Activated naive CD8-positive, alpha-beta T cell treated with anti-CD3 and anti-CD28 coated beads, Interleukin-2, amount 50 U/mL, for 24 hours (primary cell): ENCODE measurements around the gene MN1.

Source experiments
- ATAC-seq: fragments of 150-1000 bp; cut with Tn5 transposase; one replicate; pipeline ENCODE4 v1.10.0; 2021
- DNase-seq: peaks from one replicate; pipeline ENCODE4 v3.0.0; 2021
- H3K27ac Mint-ChIP-seq: one replicate; pipeline ENCODE4 v1.8.0; 2021; ENCODE audit warnings: mild to moderate bottlenecking, mixed read lengths
- H3K27me3 Mint-ChIP-seq: one replicate; pipeline ENCODE4 v1.8.0; 2021; ENCODE audit warnings: mixed read lengths
- H3K36me3 Mint-ChIP-seq: one replicate; pipeline ENCODE4 v1.8.0; 2021; ENCODE audit warnings: low read depth, mixed read lengths
- H3K4me1 Mint-ChIP-seq: one replicate; pipeline ENCODE4 v1.8.0; 2021; ENCODE audit warnings: mixed read lengths
- H3K4me3 Mint-ChIP-seq: one replicate; pipeline ENCODE4 v1.8.0; 2021; ENCODE audit warnings: mild to moderate bottlenecking, moderate library complexity, mixed read lengths
- H3K9me3 Mint-ChIP-seq: one replicate; pipeline ENCODE4 v1.8.0; 2021; ENCODE audit warnings: mixed read lengths

Gene MN1

GRCh38 chr22:27705408-27706080, 96.0 kb downstream of the MN1 start:
- Mint-ChIP-seq H3K36me3 (no peaks in the 10 kb centered on the region), H3K4me3 (no peak overlapping the region), H3K4me1 (no peaks in the 10 kb centered on the region), H3K9me3 (no peaks in the 10 kb centered on the region), H3K27ac (no peak overlapping the region), H3K27me3 (peaks cover 6% of the 10 kb centered on the region)
- ATAC-seq = no peak
- DNase-seq = no peak

DNA sequence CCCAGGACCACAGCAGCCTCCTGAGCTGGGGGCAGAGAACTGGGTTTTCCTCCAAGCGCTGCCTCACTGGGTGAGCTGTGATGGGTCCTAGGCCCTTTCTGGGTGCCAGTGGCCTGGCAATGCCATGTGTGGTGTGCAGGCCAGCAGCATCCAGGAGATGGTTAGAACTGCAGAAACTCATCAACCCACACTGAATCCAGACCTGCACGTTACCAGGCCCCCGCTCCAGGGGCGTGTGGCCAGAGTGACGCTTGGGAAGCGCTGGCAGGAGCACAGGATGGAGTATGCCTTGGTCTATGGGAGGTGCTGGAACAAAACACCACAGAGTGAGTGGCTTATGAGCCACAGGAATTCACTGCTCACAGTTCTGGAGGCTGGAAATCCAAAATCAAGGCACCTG, 97.0 kb downstream of the MN1 start:
- Mint-ChIP-seq H3K27me3 (no peaks in the 10 kb centered on the region), H3K4me3 (no peak overlapping the region), H3K9me3 (no peaks in the 10 kb centered on the region), H3K36me3 (no peaks in the 10 kb centered on the region), H3K27ac (no peak overlapping the region), H3K4me1 (no peaks in the 10 kb centered on the region)
- no peak for ATAC-seq
- no peak for DNase-seq

GRCh38 chr22:27699383-27700019, 102.1 kb downstream of the MN1 start:
- DNase-seq (no peak), ATAC-seq (no peak)
- Mint-ChIP-seq H3K4me3 (no peak overlapping the region), H3K27ac (no peak overlapping the region), H3K9me3 (peaks cover 5% of the 10 kb centered on the region), H3K4me1 (no peaks in the 10 kb centered on the region), H3K36me3 (no peaks in the 10 kb centered on the region), H3K27me3 (no peaks in the 10 kb centered on the region)

GRCh38 chr22:27698813-27699212, 102.7 kb downstream of the MN1 start:
- no peak for DNase-seq
- Mint-ChIP-seq H3K27me3 (peaks cover 2% of the 10 kb centered on the region), H3K36me3 (no peaks in the 10 kb centered on the region), H3K4me3 (no peak overlapping the region), H3K27ac (no peak overlapping the region), H3K4me1 (no peaks in the 10 kb centered on the region), H3K9me3 (peaks cover 5% of the 10 kb centered on the region)
- ATAC-seq = no peak
